ENCODE results near the gene GMEB1.
"Not testable (repeated sequence)": the region's sequence is repeated elsewhere in the genome, so short reads cannot be mapped to it uniquely, and the experiment has no call there.

Gene GMEB1

GRCh38 chr1:28668191-28668955, at the start of gene GMEB1:
GMEB1 (plus strand) TSS chr1:28668784; CDS start chr1:28683613, 14,829 bp downstream.
- peak; percentile 90 for DNase-seq

DNA sequence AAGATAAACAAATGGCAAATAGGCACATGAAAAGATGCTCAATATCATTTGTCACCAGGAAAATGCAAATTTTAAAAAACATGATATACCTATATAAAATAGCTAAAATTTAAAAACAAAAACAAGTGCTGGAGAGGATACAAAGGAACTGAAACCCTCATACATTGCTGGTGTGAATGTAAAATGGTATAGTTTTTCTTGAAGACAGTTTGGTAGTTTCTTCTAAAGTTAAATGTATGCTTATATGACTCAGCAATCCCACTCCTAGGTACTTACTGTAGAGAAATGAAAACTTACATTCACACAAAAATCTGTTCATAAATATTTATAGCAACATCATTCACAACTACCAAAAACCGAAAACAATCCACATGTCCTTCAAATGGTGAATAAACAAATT, 36.9 kb upstream of the GMEB1 start:
- no peak for DNase-seq

- DNase-seq = no peak
Observed at GRCh38 chr1:28632560-28632959, 36.0 kb upstream of the GMEB1 start.

- DNase-seq = peak; percentile 43
Observed at GRCh38 chr1:28640766-28641165, 27.8 kb upstream of the GMEB1 start.

DNA sequence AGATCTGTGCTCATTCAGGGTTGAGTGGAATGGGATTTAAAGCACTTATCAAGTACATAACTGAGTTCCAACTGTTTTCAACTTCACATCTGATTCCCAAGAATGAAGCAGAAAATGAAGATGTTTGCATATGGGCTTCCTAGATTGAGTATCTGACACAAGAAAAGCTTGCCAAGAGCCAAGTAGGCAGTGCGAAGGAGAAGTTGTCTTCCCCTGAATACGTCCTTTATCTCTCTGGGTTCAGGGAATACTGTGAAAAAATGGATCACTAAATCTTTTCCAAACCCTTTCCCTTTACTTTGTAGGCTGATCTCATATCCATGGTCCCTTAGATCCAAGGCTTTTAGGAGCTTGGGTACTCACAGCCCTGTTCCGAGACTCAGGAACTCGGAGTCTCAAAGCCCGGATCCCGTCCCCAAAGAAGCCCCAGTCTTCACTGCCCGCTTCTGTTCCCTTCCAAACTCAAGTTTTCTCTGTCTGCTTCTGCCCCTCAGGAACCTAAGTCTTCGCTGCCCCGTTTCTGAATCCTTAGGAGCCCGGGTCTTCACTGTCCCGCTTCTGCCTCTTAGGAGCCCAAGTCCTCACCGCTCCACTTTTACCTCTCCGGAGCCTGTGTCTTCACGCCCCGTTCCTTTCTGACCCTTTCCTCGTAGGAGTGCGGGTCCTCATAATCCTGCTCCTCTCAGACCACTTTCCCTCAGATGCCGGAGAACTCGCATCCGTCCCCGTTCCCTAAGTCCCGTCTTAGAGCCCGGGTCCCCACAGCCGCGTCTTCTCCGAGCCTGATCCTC, 26.3 kb upstream of the GMEB1 start:
- DNase-seq = no peak

DNA sequence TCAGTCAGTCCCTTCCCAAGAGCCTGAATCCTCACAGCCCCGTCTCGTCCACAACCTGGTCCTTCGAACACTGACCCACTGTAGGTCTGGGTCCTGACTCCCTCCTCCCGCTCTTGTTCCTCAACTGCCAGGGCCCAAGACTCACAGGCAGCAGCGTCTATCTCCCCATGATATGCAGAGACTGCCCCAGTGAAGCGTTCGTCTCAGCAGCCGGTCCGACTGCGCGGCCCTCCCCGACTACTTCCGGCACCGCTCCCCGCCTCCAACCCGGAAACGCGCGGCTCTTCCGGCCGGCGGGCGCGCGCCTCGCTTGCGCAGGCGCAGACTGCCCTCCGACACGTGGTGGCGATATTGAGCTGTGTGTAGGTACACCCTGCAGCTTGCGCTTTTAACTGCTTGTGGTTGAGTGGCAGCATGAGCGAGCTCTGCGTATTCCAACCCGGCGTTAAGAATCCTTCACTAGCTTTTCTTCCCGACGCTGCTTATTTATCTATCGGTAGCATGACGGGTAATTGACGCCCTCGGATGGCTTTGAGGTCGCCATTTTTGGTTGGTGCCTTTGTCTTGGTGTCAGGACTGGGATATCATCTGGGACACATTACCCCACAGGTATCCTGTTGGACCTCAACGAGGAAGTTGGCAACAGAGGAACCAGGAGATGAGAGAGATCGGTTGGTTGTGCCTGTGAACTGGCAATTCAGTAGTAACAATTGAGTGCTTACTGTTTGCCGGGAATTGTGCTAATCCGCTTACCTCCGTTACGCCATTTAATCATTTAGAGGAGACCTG, 25.5 kb upstream of the GMEB1 start, which contains the start of gene TAF12:
TSS of gene TAF12 (minus strand) at position 221 of the 789 bp plus-strand sequence. CDS start 20,986 bp downstream, outside the sequence.
- DNase-seq = peak; percentile 93

GRCh38 chr1:28644494-28644893, 24.1 kb upstream of the GMEB1 start:
- no peak for DNase-seq

- DNase-seq = not testable (repeated sequence)
Observed at GRCh38 chr1:28645406-28645805, 23.2 kb upstream of the GMEB1 start.

- no peak for DNase-seq
Observed at GRCh38 chr1:28646040-28646439, 22.5 kb upstream of the GMEB1 start.

GRCh38 chr1:28648008-28648473, 20.5 kb upstream of the GMEB1 start:
- peak; percentile 91 for DNase-seq

DNA sequence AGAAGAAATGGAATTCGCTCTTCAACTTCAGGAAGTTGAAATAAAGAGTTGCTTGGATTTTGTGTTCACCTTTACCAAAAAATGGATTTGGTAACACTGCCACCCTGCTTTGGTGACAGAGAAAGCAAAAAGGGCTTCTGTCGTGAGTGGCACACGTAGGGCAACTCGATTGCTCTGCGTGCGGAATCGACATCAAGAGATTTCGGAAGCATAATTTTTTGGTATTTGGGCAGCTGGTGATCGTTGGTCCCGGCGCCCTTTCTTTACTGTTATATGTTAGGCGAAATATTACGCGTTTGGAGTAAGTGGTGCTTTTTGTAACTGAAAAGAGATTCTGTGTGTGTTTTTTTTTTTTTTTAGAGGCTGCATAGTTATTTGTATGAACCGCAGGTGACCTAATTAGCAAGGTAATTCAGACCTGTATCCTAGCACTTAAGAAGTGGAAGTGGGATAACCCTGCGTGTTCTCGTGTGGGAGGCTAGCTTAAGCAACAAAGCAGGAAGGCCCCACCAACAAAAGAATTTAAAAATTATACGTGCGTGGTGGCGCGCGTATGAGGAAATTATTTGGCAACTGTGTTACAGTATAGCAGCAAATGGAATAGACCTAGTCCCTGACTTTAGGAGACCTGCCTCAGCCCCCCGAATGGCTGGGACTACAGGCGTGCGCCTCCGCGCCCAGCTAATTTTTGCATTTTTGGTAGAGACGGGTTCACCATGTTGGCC, 19.9 kb upstream of the GMEB1 start, which contains the start of gene RNU11:
TSS of gene RNU11 (plus strand) at position 127 of the 725 bp plus-strand sequence.
- peak; percentile 91 for DNase-seq

DNA sequence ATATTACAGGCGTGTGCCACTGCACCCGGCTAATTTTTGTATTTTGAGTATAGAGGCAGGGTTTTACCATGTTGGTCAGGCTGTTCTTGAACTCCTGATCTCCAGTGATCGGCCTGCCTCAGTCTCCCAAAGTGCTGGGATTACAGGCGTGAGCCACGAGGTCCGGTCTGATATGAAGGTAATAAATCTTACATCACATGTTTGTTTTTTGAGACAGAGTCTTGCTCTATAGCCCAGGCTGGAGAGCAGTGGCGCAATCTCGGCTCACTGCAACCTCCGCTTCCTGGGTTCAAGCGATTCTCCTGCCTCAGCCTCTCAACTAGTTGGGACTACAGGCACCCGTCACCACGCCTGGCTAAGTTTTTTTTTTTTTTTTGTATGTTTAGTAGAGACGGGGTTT, 15.5 kb upstream of the GMEB1 start:
- DNase-seq = not testable (repeated sequence)

- not testable (repeated sequence) for DNase-seq
Observed at GRCh38 chr1:28653870-28654269, 14.7 kb upstream of the GMEB1 start.

DNA sequence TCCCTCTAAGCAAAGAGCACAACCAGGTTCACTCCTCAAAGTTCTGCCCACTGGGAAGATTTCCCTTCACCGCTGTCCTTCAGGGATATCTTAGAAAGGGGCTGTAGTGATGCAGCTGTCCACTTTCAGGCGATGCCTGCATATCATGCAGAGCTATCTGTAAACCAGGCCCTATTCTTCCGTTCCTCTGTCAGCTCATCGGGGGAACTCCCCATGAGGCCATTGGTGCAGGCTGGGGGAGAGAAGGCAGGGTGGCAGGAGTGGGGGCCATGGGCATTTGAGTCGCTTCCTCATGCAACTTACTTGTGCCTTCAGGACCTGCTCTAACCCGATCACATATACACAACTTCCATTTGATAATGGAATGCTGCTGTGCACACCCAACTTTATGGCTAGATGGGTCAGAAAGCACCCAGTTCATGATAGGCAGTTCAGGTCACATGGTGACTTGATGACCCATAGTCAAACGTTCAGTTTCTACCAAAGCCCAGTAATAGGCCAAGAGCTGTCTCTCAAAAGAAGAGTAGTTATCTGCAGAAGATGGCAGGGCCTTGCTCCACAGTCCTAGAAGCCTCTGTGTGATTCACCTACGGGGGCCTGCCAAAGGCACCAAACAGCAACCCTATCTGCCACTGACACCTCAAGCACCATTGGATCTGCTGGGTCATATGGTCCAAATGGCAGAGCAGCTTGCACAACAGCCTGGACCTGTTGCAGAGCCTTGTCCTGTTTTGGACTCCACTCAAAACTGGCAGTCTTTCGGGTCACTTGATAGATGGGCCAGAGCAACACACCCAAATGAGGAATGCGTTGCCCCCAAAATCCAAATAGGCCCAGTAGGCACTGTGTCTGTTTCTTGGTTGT, 12.9 kb upstream of the GMEB1 start:
- not testable (repeated sequence) for DNase-seq

DNA sequence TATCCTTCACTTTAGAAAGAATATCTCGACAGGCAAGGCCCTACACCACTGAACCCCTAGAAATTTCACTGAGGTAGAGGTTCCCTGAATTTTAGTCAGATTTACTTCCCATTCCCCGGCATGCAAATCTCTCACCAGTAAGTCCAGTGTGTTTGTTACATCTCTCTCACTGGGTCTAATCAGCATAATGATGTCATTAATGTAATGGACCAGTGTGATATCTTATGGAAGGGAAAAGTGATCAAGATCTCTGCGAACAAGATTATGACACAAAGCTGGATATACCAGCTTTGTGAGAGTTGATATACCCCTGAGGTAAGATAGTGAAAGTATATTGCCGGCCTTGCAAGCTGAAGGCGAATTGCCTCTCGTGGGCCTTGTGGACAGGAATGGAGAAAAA, 12.2 kb upstream of the GMEB1 start:
- DNase-seq = no peak

- no peak for DNase-seq
Observed at GRCh38 chr1:28663871-28664470, 4.6 kb upstream of the GMEB1 start.

- no peak for DNase-seq
Observed at GRCh38 chr1:28666806-28667205, 1.8 kb upstream of the GMEB1 start.

DNA sequence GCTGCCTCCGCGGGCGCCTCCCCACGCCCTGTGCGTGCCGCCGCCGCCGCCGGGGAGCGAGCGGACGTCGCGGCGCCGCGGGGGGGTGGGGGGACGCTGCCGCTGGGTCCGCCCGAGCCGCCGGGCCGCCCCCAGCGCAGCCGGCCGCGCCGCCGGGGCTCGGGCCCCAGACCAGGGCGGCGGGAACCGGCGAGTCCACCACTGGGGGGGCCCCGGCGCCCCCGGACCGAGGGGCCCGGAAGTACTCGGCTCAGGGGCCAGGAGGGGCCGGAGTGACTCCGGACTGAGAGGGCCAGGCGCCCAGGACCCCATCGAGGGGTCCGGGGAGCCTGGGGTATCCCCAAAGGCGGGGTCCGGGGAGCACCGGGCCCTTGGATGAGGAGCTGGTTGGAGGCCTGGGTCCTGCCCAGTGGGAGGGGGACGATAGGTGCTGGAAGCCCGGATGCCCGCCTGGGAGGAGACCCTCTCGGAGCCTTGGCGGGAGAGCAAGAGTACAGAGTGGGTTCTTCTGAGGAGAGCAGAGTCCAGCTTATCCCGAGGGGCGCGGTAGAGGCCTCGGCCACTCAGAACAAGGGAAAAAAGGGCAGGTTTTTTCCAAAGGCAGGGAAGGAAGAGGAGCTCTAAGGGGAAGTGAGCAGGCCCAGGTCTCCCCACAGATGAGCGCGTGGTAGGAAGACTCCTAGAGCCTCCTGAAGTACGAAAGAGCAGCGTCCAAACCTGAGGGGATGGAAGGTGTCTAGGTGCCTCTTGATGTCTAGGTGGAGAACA, 556 bp downstream of the GMEB1 start:
- peak; percentile 54 for DNase-seq

GRCh38 chr1:28671254-28671780, 2.7 kb downstream of the GMEB1 start:
- DNase-seq = no peak

DNA sequence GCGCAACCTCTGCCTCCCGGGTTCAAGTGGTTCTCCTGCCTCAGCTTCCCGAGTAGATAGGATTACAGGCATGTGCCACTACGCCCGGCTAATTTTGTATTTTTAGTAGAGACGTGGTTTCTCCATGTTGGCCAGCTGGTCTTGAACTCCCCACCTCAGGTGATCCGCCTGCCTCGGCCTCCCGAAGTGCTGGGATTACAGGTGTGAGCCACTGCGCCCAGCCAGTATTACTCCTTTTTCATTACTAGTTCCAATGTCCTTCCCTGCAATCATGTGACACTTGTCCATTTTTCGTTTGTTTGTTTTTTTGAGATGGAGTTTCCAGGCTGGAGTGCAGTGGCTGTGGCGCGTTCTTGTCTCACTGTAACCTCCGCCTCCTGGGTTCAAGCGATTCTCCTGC, 4.4 kb downstream of the GMEB1 start:
- DNase-seq = not testable (repeated sequence)
